GM19238 (cell line): Measurements from ENCODE around the gene TRIM33.
"Not testable (repeated sequence)": the region's sequence is repeated elsewhere in the genome, so short reads cannot be mapped to it uniquely, and the experiment has no call there.

Experiments
- DNase-seq: peaks from one replicate; pipeline ENCODE4 v3.0.0; 2011; ENCODE audit warnings: low spot score; ENCODE audit not compliant: insufficient read length

Gene TRIM33

GRCh38 chr1:114467491-114467890, 43.5 kb downstream of the TRIM33 start:
- DNase-seq = no peak

GRCh38 chr1:114466334-114467014, 44.5 kb downstream of the TRIM33 start:
- no peak for DNase-seq

GRCh38 chr1:114462963-114463362, 48.0 kb downstream of the TRIM33 start:
- no peak for DNase-seq

- no peak for DNase-seq
Measured at GRCh38 chr1:114462341-114462740, 48.7 kb downstream of the TRIM33 start.

GRCh38 chr1:114458237-114458777, 52.7 kb downstream of the TRIM33 start:
- no peak for DNase-seq

GRCh38 chr1:114457675-114458236, 53.2 kb downstream of the TRIM33 start:
- DNase-seq = no peak

GRCh38 chr1:114456586-114456985, 54.4 kb downstream of the TRIM33 start:
- no peak for DNase-seq

GRCh38 chr1:114455102-114455785, 55.8 kb downstream of the TRIM33 start:
- no peak for DNase-seq

- DNase-seq = no peak
Measured at GRCh38 chr1:114454539-114454938, 56.5 kb downstream of the TRIM33 start.

GRCh38 chr1:114453361-114453784, 57.6 kb downstream of the TRIM33 start:
- no peak for DNase-seq

- DNase-seq = no peak
Measured at GRCh38 chr1:114448370-114449036, 62.5 kb downstream of the TRIM33 start.

- no peak for DNase-seq
Measured at GRCh38 chr1:114446198-114446597, 64.8 kb downstream of the TRIM33 start.

GRCh38 chr1:114443226-114443625, 67.8 kb downstream of the TRIM33 start:
- DNase-seq = not testable (repeated sequence)

GRCh38 chr1:114441332-114441731, 69.7 kb downstream of the TRIM33 start:
- DNase-seq = no peak

- DNase-seq = no peak
Measured at GRCh38 chr1:114439369-114439768, 71.6 kb downstream of the TRIM33 start.

GRCh38 chr1:114437812-114438211, 73.2 kb downstream of the TRIM33 start:
- DNase-seq = no peak

GRCh38 chr1:114436799-114437198, 74.2 kb downstream of the TRIM33 start:
- DNase-seq = no peak

- no peak for DNase-seq
Measured at GRCh38 chr1:114435088-114435715, 75.8 kb downstream of the TRIM33 start.

GRCh38 chr1:114431026-114431425, 80.0 kb downstream of the TRIM33 start:
- DNase-seq = no peak

- no peak for DNase-seq
Measured at GRCh38 chr1:114428083-114428754, 82.8 kb downstream of the TRIM33 start.

- no peak for DNase-seq
Measured at GRCh38 chr1:114427612-114428011, 83.4 kb downstream of the TRIM33 start.
